Ectodermal cell (in vitro differentiated cells): Measurements from ENCODE around the gene DAGLB.
"Not testable (repeated sequence)": the region's sequence is repeated elsewhere in the genome, so short reads cannot be mapped to it uniquely, and the experiment has no call there.

ENCODE experiments used
- H3K27ac ChIP-seq: 2 replicates; pipeline ENCODE4 v1.7.0; 2013; ENCODE audit warnings: mild to moderate bottlenecking, low read depth, low read length; ENCODE audit not compliant: insufficient read depth, poor library complexity, severe bottlenecking
- H3K27me3 ChIP-seq: 2 replicates; pipeline ENCODE4 v1.7.0; 2013; ENCODE audit warnings: mild to moderate bottlenecking, low read length; ENCODE audit not compliant: insufficient read depth, control insufficient read depth, poor library complexity, severe bottlenecking
- H3K36me3 ChIP-seq: one replicate; pipeline ENCODE4 v1.7.0; 2013; ENCODE audit warnings: low read length; ENCODE audit not compliant: control insufficient read depth, insufficient read depth
- H3K4me1 ChIP-seq: one replicate; pipeline ENCODE4 v1.7.0; 2013; ENCODE audit warnings: low read length; ENCODE audit not compliant: control insufficient read depth, insufficient read depth
- H3K4me3 ChIP-seq: 2 replicates; pipeline ENCODE4 v1.7.0; 2013; ENCODE audit warnings: low read depth, low read length, control low read depth; ENCODE audit not compliant: insufficient read depth
- H3K9me3 ChIP-seq: 2 replicates; pipeline ENCODE4 v1.7.0; 2013; ENCODE audit warnings: mild to moderate bottlenecking, low read length, moderate library complexity; ENCODE audit not compliant: control insufficient read depth
- WGBS, 2 experiments: methylation state at CpG; one replicate each; pipeline ENCODE4 v1.1.7; 2013; ENCODE audit warnings: missing lambda C conversion rate in 2 of 2; 5-methylcytosine and 5-hydroxymethylcytosine counted together

Gene DAGLB

GRCh38 chr7:6463609-6464008 is 15.9 kb upstream of the DAGLB start:
- 88 to 89% methylated on average over 5 of the region's 5 CpGs for WGBS, 2 experiments
- peaks cover 33% of the 10 kb centered on the region for H3K36me3 ChIP-seq

GRCh38 chr7:6461946-6462550 is 14.3 kb upstream of the DAGLB start:
- Histone ChIP-seq H3K9me3 (no peaks in the 10 kb centered on the region), H3K27me3 (no peaks in the 10 kb centered on the region), H3K36me3 (peaks cover 25% of the 10 kb centered on the region), H3K27ac (no peak overlapping the region), H3K4me3 (no peak overlapping the region), H3K4me1 (no peaks in the 10 kb centered on the region)
- WGBS, 2 experiments, result 93 to 94% methylated on average over 1 to 4 of the region's 4 CpGs

More at GRCh38 chr7:6463609-6464008, 15.9 kb upstream of the DAGLB start:
- not testable (repeated sequence) for H3K27ac ChIP-seq, H3K9me3 ChIP-seq, H3K27me3 ChIP-seq, H3K4me3 ChIP-seq, H3K4me1 ChIP-seq

- no peak overlapping the region for H3K27ac ChIP-seq
- 94 to 96% methylated on average over 11 of the region's 11 CpGs for WGBS, 2 experiments
- no peaks in the 10 kb centered on the region for H3K27me3 ChIP-seq
- H3K4me3 ChIP-seq, result no peak overlapping the region
- H3K36me3 ChIP-seq, result peaks cover 16% of the 10 kb centered on the region
- H3K9me3 ChIP-seq, result no peaks in the 10 kb centered on the region
- no peaks in the 10 kb centered on the region for H3K4me1 ChIP-seq
Observed at GRCh38 chr7:6460990-6461584, 13.3 kb upstream of the DAGLB start.

- no peaks in the 10 kb centered on the region for H3K27me3 ChIP-seq
- H3K4me3 ChIP-seq, result no peak overlapping the region
- 93 to 94% methylated on average over 6 of the region's 6 CpGs for WGBS, 2 experiments
- peaks cover 8% of the 10 kb centered on the region for H3K36me3 ChIP-seq
- no peaks in the 10 kb centered on the region for H3K9me3 ChIP-seq
- no peak overlapping the region for H3K27ac ChIP-seq
- no peaks in the 10 kb centered on the region for H3K4me1 ChIP-seq
Observed at GRCh38 chr7:6460303-6460702, 12.5 kb upstream of the DAGLB start.

GRCh38 chr7:6458676-6459075 is 10.9 kb upstream of the DAGLB start:
- H3K9me3 ChIP-seq, H3K27ac ChIP-seq, H3K27me3 ChIP-seq, H3K4me1 ChIP-seq, H3K4me3 ChIP-seq, H3K36me3 ChIP-seq: not testable (repeated sequence)
- WGBS, 2 experiments, result 94 to 98% methylated on average over 3 of the region's 3 CpGs

- 82 to 90% methylated on average over 4 of the region's 4 CpGs for WGBS, 2 experiments
- no peaks in the 10 kb centered on the region for H3K27me3 ChIP-seq
- H3K36me3 ChIP-seq, result no peaks in the 10 kb centered on the region
- H3K4me3 ChIP-seq, result no peak overlapping the region
- H3K27ac ChIP-seq, result no peak overlapping the region
- H3K4me1 ChIP-seq, result no peaks in the 10 kb centered on the region
- H3K9me3 ChIP-seq, result no peaks in the 10 kb centered on the region
Observed at GRCh38 chr7:6453734-6454133, 6.0 kb upstream of the DAGLB start.

- WGBS, 2 experiments, result 95 to 96% methylated on average over 6 of the region's 6 CpGs
- no peaks in the 10 kb centered on the region for H3K9me3 ChIP-seq
- H3K27ac ChIP-seq, result no peak overlapping the region
- no peak overlapping the region for H3K4me3 ChIP-seq
- no peaks in the 10 kb centered on the region for H3K36me3 ChIP-seq
- H3K4me1 ChIP-seq, result no peaks in the 10 kb centered on the region
- H3K27me3 ChIP-seq, result no peaks in the 10 kb centered on the region
Observed at GRCh38 chr7:6451224-6451705, 3.5 kb upstream of the DAGLB start.

GRCh38 chr7:6450591-6450990 is 2.8 kb upstream of the DAGLB start:
- not testable (repeated sequence) for H3K4me3 ChIP-seq, H3K36me3 ChIP-seq, H3K9me3 ChIP-seq, H3K27me3 ChIP-seq, H3K27ac ChIP-seq, H3K4me1 ChIP-seq
- WGBS, 2 experiments, result 90% methylated on average over 9 of the region's 10 CpGs

GRCh38 chr7:6449884-6450283 is 2.1 kb upstream of the DAGLB start:
- not testable (repeated sequence) for H3K4me3 ChIP-seq, H3K36me3 ChIP-seq, H3K9me3 ChIP-seq, H3K4me1 ChIP-seq, H3K27me3 ChIP-seq, H3K27ac ChIP-seq
- 90 to 92% methylated on average over 10 of the region's 11 CpGs for WGBS, 2 experiments

- no peaks in the 10 kb centered on the region for H3K4me1 ChIP-seq
- H3K4me3 ChIP-seq, result no peak overlapping the region
- H3K27ac ChIP-seq, result no peak overlapping the region
- H3K27me3 ChIP-seq, result no peaks in the 10 kb centered on the region
- peaks cover 12% of the 10 kb centered on the region for H3K36me3 ChIP-seq
- no peaks in the 10 kb centered on the region for H3K9me3 ChIP-seq
- 94% methylated on average over 16 of the region's 16 CpGs for WGBS, 2 experiments
Observed at GRCh38 chr7:6448943-6449543, 1.3 kb upstream of the DAGLB start.
